MM.1S (cell line): ENCODE results near the gene VN1R4.
"Not testable (repeated sequence)": the region's sequence is repeated elsewhere in the genome, so short reads cannot be mapped to it uniquely, and the experiment has no call there.

Experiments
- DNase-seq: peaks from one replicate; pipeline ENCODE4 v3.0.0-alpha.2; 2015
- H2AFZ ChIP-seq: fragments of 300-600 bp; sonication (generic); 2 replicates; pipeline ENCODE4 v1.6.0; 2016; ENCODE audit warnings: antibody characterized with exemption, low read length
- H3F3A ChIP-seq: fragments of 300-600 bp; sonication (generic); 2 replicates; pipeline ENCODE4 v1.6.1; 2016; ENCODE audit warnings: mild to moderate bottlenecking, antibody characterized with exemption, low read length, moderate library complexity, mixed read lengths; ENCODE audit not compliant: insufficient read depth
- H3K27ac ChIP-seq: fragments of 300-600 bp; sonication (generic); 2 replicates; pipeline ENCODE4 v1.5.1; 2016; ENCODE audit warnings: mild to moderate bottlenecking, low read length
- H3K27me3 ChIP-seq: fragments of 300-600 bp; sonication (generic); replicated peaks from 2 replicates; pipeline ENCODE4 v1.6.0; 2016; ENCODE audit warnings: low read length; ENCODE audit not compliant: insufficient read depth
- H3K36me3 ChIP-seq: fragments of 300-600 bp; sonication (generic); replicated peaks from 2 replicates; pipeline ENCODE4 v1.6.1; 2016; ENCODE audit warnings: mild to moderate bottlenecking, low read length, mixed read lengths; ENCODE audit not compliant: insufficient read depth
- H3K4me1 ChIP-seq: fragments of 300-600 bp; sonication (generic); 2 replicates; pipeline ENCODE4 v1.6.1; 2016; ENCODE audit warnings: low read length, mixed read lengths
- H3K4me2 ChIP-seq: fragments of 300-600 bp; sonication (generic); 2 replicates; pipeline ENCODE4 v1.6.0; 2016; ENCODE audit warnings: low read depth, low read length
- H3K4me3 ChIP-seq: fragments of 300-600 bp; sonication (generic); 2 replicates; pipeline ENCODE4 v1.5.1; 2016; ENCODE audit warnings: low read length, mixed read lengths
- H3K79me2 ChIP-seq: fragments of 300-600 bp; sonication (generic); 2 replicates; pipeline ENCODE4 v1.6.1; 2016; ENCODE audit warnings: mixed run types, low read length, mixed read lengths
- H3K9ac ChIP-seq: fragments of 300-600 bp; sonication (generic); 2 replicates; pipeline ENCODE4 v1.6.1; 2016; ENCODE audit warnings: low read length, mixed read lengths
- H3K9me2 ChIP-seq: fragments of 300-600 bp; sonication (generic); replicated peaks from 2 replicates; pipeline ENCODE4 v1.6.1; 2016; ENCODE audit warnings: mild to moderate bottlenecking, low read length, mixed read lengths; ENCODE audit not compliant: insufficient read depth
- H3K9me3 ChIP-seq: fragments of 300-600 bp; sonication (generic); replicated peaks from 2 replicates; pipeline ENCODE4 v1.6.1; 2016; ENCODE audit warnings: mild to moderate bottlenecking, low read length, mixed read lengths; ENCODE audit not compliant: insufficient read depth
- H4K20me1 ChIP-seq: fragments of 300-600 bp; sonication (generic); 2 replicates; pipeline ENCODE4 v1.6.1; 2016; ENCODE audit warnings: mild to moderate bottlenecking, low read length, moderate library complexity, mixed read lengths; ENCODE audit not compliant: insufficient read depth
- EZH2 ChIP-seq: fragments of 300-600 bp; sonication (generic); optimal IDR thresholded peaks from 2 replicates; pipeline ENCODE3; 2017; ENCODE audit warnings: low read depth, mild to moderate bottlenecking, antibody characterized with exemption, low read length, mixed read lengths
- EZH2phosphoT487 ChIP-seq: fragments of 300-600 bp; sonication (generic); IDR thresholded peaks from 2 replicates; pipeline ENCODE4 v1.6.1; 2018; ENCODE audit warnings: antibody characterized with exemption, low read length
- TF ChIP-seq, protein P1 (sequence below): fragments of 300-600 bp; sonication (generic); IDR thresholded peaks from 2 replicates; pipeline ENCODE4 v1.5.1; 2016; ENCODE audit warnings: antibody characterized with exemption, low read length, mixed read lengths

The VN1R4 gene

DNA sequence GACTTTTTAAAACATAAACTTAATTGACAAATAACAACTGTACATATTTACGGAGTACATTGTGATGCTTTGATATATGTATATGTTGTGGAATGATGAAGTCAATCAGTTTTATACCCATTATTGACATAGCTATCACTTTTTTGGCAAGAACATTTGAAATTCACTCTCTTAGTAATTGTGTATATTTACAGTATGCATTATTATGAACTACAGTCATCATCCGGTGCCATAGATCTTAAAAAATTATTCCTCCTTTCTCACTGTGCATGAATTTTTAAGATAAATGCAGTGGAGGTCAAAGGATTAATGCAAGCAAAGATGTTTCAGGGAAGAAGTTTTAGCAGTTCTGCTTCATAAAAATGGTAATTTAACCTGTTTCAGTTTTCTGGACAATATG is 8.0 kb upstream of the VN1R4 start:
- no peaks in the 10 kb centered on the region for H3K4me1 ChIP-seq
- H3K27me3 ChIP-seq = no peaks in the 10 kb centered on the region
- TF ChIP-seq EZH2 = no peak
- TF ChIP-seq EZH2phosphoT487 = no peak
- TF ChIP-seq, protein P1, sequence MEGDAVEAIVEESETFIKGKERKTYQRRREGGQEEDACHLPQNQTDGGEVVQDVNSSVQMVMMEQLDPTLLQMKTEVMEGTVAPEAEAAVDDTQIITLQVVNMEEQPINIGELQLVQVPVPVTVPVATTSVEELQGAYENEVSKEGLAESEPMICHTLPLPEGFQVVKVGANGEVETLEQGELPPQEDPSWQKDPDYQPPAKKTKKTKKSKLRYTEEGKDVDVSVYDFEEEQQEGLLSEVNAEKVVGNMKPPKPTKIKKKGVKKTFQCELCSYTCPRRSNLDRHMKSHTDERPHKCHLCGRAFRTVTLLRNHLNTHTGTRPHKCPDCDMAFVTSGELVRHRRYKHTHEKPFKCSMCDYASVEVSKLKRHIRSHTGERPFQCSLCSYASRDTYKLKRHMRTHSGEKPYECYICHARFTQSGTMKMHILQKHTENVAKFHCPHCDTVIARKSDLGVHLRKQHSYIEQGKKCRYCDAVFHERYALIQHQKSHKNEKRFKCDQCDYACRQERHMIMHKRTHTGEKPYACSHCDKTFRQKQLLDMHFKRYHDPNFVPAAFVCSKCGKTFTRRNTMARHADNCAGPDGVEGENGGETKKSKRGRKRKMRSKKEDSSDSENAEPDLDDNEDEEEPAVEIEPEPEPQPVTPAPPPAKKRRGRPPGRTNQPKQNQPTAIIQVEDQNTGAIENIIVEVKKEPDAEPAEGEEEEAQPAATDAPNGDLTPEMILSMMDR = no peak
- H3K9me2 ChIP-seq = no peaks in the 10 kb centered on the region
- no peak overlapping the region for H3K27ac ChIP-seq
- no peak overlapping the region for H3K9ac ChIP-seq
- no peaks in the 10 kb centered on the region for H3K9me3 ChIP-seq
- H4K20me1 ChIP-seq = no peaks in the 10 kb centered on the region
- no peak overlapping the region for H3K4me3 ChIP-seq
- H3K4me2 ChIP-seq = no peak overlapping the region
- H3K36me3 ChIP-seq = no peaks in the 10 kb centered on the region
- H2AFZ ChIP-seq = no peak overlapping the region
- DNase-seq = no peak
- H3F3A ChIP-seq = no peaks in the 10 kb centered on the region
- no peaks in the 10 kb centered on the region for H3K79me2 ChIP-seq

- no peaks in the 10 kb centered on the region for H3K36me3 ChIP-seq
Measured at GRCh38 chr19:53272044-53272443, 4.5 kb upstream of the VN1R4 start.

DNA sequence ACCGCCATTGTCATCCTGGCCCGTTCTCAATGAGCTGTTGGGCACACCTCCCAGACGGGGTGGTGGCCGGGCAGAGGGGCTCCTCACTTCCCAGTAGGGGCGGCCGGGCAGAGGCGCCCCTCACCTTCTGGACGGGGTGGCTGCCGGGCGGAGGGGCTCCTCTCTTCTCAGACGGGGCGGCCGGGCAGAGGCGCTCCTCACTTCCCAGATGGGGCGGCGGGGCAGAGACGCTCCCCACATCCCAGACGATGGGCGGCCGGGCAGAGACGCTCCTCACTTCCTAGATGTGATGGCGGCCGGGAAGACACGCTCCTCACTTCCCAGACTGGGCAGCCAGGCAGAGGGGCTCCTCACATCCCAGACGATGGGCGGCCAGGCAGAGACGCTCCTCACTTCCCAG is 2.3 kb upstream of the VN1R4 start:
- not testable (repeated sequence) for H3K79me2 ChIP-seq, H3F3A ChIP-seq, H3K9ac ChIP-seq, H3K4me1 ChIP-seq, H3K27me3 ChIP-seq, H3K4me3 ChIP-seq, H4K20me1 ChIP-seq, H2AFZ ChIP-seq, H3K27ac ChIP-seq, H3K9me3 ChIP-seq, H3K36me3 ChIP-seq, H3K4me2 ChIP-seq, H3K9me2 ChIP-seq, DNase-seq

More at GRCh38 chr19:53272044-53272443, 4.5 kb upstream of the VN1R4 start:
- Histone ChIP-seq H3K79me2 (no peaks in the 10 kb centered on the region), H3K9ac (no peak overlapping the region), H3F3A (no peaks in the 10 kb centered on the region), H3K27me3 (no peaks in the 10 kb centered on the region), H4K20me1 (no peaks in the 10 kb centered on the region), H3K27ac (no peak overlapping the region), H3K4me2 (no peak overlapping the region), H3K9me3 (no peaks in the 10 kb centered on the region), H2AFZ (no peak overlapping the region), H3K4me3 (no peak overlapping the region), H3K4me1 (no peaks in the 10 kb centered on the region), H3K9me2 (no peaks in the 10 kb centered on the region)
- no peak for DNase-seq
- TF ChIP-seq, protein P1 = no peak

DNA sequence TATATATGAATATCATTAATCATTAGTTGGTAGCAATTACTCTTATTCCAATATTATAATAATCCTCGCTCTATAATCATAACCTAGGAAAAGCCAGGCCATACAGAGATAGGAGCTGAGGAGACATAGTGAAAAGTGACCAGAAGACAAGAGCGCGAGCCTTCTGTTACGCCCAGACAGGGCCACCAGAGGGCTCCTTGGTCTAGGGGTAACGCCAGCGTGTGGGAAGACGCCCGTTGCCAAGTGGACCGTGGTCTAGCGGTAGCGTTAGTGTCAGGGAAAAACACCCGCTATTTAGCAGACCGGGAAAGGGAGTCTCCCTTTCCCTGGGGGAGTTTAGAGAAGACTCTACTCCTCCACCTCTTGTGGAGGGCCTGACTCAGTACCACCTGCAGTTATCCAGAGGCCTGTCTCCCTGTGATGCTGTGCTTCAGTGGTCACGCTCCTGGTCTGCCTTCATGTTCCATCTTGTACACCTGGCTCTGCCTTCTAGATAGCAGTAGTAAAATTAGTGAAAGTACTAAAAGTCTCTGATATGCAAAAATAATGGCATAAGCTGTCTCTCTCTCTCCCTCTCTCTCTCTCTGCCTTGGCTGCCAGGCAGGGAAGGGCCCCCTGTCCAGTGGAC is 9.7 kb downstream of the VN1R4 start, which contains the start of gene VN1R2:
VN1R2 (plus strand) TSS at position 578 of the 628 bp plus-strand sequence. CDS start 84 bp downstream, outside the sequence.
- H3K27ac ChIP-seq, H3F3A ChIP-seq, H3K4me2 ChIP-seq, DNase-seq, H3K4me1 ChIP-seq, H3K9me2 ChIP-seq, H3K4me3 ChIP-seq, H3K27me3 ChIP-seq, H4K20me1 ChIP-seq, H3K79me2 ChIP-seq, H3K36me3 ChIP-seq, H2AFZ ChIP-seq, H3K9me3 ChIP-seq, H3K9ac ChIP-seq: not testable (repeated sequence)
